ENCODE data around the gene FARP1.

FARP1 gene

GRCh38 chr13:98494769-98495168 is 351.9 kb downstream of the FARP1 start:
- peaks cover 34% of the 10 kb centered on the region for H4K20me1 ChIP-seq (ENCODE audit: low read depth, low read length)
- TF ChIP-seq CTCF (IDR thresholded peaks at IDR 0.05; ENCODE audit: insufficient read depth, low read length, poor library complexity, severe bottlenecking), result no peak
- no peaks in the 10 kb centered on the region for H3K9me2 ChIP-seq (replicated peaks; ENCODE audit: insufficient read depth, low read length)
- no peak overlapping the region for H3K27ac ChIP-seq (ENCODE audit: low read depth, low read length)
- H2AFZ ChIP-seq (ENCODE audit: low read depth, low read length, severe bottlenecking), result no peak overlapping the region
- no peaks in the 10 kb centered on the region for H3F3A ChIP-seq (ENCODE audit: insufficient read depth)
- no peaks in the 10 kb centered on the region for H3K27me3 ChIP-seq (ENCODE audit: low read length)
- H3K9me3 ChIP-seq (ENCODE audit: insufficient read depth, low read length), result no peaks in the 10 kb centered on the region
- no peak overlapping the region for H3K9ac ChIP-seq (ENCODE audit: low read length)
- no peaks in the 10 kb centered on the region for H3K36me3 ChIP-seq (ENCODE audit: low read length)
- H3K4me3 ChIP-seq (ENCODE audit: insufficient read depth, low read length, poor library complexity, severe bottlenecking), result no peak overlapping the region
- no peak overlapping the region for H3K4me2 ChIP-seq (ENCODE audit: low read depth, low read length, poor library complexity, severe bottlenecking)
- no peaks in the 10 kb centered on the region for H3K79me2 ChIP-seq (ENCODE audit: insufficient read depth, low read length)

GRCh38 chr13:98495627-98496478 is 353.0 kb downstream of the FARP1 start:
- H3K4me2 ChIP-seq (ENCODE audit: low read depth, low read length, poor library complexity, severe bottlenecking), result no peak overlapping the region
- no peaks in the 10 kb centered on the region for H3K79me2 ChIP-seq (ENCODE audit: insufficient read depth, low read length)
- H3K36me3 ChIP-seq (ENCODE audit: low read length), result no peaks in the 10 kb centered on the region
- no peak overlapping the region for H2AFZ ChIP-seq (ENCODE audit: low read depth, low read length, severe bottlenecking)
- H4K20me1 ChIP-seq (ENCODE audit: low read depth, low read length), result peaks cover 23% of the 10 kb centered on the region; the same call in 1 of the 2 replicates
- H3K9ac ChIP-seq (ENCODE audit: low read length), result no peak overlapping the region
- no peak overlapping the region for H3K27ac ChIP-seq (ENCODE audit: low read depth, low read length)
- no peak for TF ChIP-seq EZH2phosphoT487 (conservative IDR thresholded peaks at IDR 0.05; ENCODE audit: low read length)
- no peak for TF ChIP-seq CTCF (IDR thresholded peaks at IDR 0.05; ENCODE audit: insufficient read depth, low read length, poor library complexity, severe bottlenecking)
- no peaks in the 10 kb centered on the region for H3F3A ChIP-seq (ENCODE audit: insufficient read depth)
- H3K4me3 ChIP-seq (ENCODE audit: insufficient read depth, low read length, poor library complexity, severe bottlenecking), result no peak overlapping the region
- no peaks in the 10 kb centered on the region for H3K9me3 ChIP-seq (ENCODE audit: insufficient read depth, low read length)
- no peaks in the 10 kb centered on the region for H3K9me2 ChIP-seq (replicated peaks; ENCODE audit: insufficient read depth, low read length)
- no peaks in the 10 kb centered on the region for H3K27me3 ChIP-seq (ENCODE audit: low read length)

GRCh38 chr13:98496479-98496791 is 353.5 kb downstream of the FARP1 start:
- H3K27me3 ChIP-seq (ENCODE audit: low read length), result no peaks in the 10 kb centered on the region
- TF ChIP-seq EZH2phosphoT487 (conservative IDR thresholded peaks at IDR 0.05; ENCODE audit: low read length) (no peak), CTCF (IDR thresholded peaks at IDR 0.05; ENCODE audit: insufficient read depth, low read length, poor library complexity, severe bottlenecking) (no peak)
- H3K9me3 ChIP-seq (ENCODE audit: insufficient read depth, low read length), result no peaks in the 10 kb centered on the region
- no peak overlapping the region for H2AFZ ChIP-seq (ENCODE audit: low read depth, low read length, severe bottlenecking)
- no peak overlapping the region for H3K4me2 ChIP-seq (ENCODE audit: low read depth, low read length, poor library complexity, severe bottlenecking)
- no peaks in the 10 kb centered on the region for H3K36me3 ChIP-seq (ENCODE audit: low read length)
- H4K20me1 ChIP-seq (ENCODE audit: low read depth, low read length), result peaks cover 17% of the 10 kb centered on the region; the same call in 1 of the 2 replicates
- H3K79me2 ChIP-seq (ENCODE audit: insufficient read depth, low read length), result no peaks in the 10 kb centered on the region
- H3K9ac ChIP-seq (ENCODE audit: low read length), result no peak overlapping the region
- no peak overlapping the region for H3K4me3 ChIP-seq (ENCODE audit: insufficient read depth, low read length, poor library complexity, severe bottlenecking)
- no peaks in the 10 kb centered on the region for H3K9me2 ChIP-seq (replicated peaks; ENCODE audit: insufficient read depth, low read length)
- no peak overlapping the region for H3K27ac ChIP-seq (ENCODE audit: low read depth, low read length)
- no peaks in the 10 kb centered on the region for H3F3A ChIP-seq (ENCODE audit: insufficient read depth)

Measured in SU-DHL-6 (cell line).